ENCODE measurements around the gene ASB18.

ASB18 gene

DNA sequence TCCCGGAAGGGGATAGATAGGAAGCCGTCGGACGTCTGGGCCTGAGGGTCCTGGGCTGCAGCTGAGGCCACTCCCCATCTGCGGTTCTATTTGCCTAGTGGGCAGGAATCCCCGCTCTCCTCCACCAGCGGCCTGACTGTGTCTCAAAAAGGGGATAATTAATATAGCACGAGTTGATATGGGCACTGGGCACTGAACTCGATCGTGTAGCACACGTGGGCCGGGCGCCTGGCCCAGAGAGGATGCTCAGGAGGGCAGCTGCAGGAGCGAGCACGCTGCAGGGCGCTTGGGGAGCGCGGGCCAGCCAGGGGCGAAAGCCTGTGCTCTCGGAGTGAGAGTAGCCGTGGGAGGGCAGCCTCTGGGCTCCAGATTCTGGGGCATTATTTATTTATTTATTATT lies 87.3 kb downstream of the ASB18 start:
- TF ChIP-seq, protein P1, sequence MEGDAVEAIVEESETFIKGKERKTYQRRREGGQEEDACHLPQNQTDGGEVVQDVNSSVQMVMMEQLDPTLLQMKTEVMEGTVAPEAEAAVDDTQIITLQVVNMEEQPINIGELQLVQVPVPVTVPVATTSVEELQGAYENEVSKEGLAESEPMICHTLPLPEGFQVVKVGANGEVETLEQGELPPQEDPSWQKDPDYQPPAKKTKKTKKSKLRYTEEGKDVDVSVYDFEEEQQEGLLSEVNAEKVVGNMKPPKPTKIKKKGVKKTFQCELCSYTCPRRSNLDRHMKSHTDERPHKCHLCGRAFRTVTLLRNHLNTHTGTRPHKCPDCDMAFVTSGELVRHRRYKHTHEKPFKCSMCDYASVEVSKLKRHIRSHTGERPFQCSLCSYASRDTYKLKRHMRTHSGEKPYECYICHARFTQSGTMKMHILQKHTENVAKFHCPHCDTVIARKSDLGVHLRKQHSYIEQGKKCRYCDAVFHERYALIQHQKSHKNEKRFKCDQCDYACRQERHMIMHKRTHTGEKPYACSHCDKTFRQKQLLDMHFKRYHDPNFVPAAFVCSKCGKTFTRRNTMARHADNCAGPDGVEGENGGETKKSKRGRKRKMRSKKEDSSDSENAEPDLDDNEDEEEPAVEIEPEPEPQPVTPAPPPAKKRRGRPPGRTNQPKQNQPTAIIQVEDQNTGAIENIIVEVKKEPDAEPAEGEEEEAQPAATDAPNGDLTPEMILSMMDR (IDR thresholded peaks at IDR 0.05; ENCODE audit: low read depth, low read length, missing control alignments), result no peak
- no peak for DNase-seq (ENCODE audit: low read depth)
- H3K4me3 ChIP-seq (ENCODE audit: low read depth, low read length), result no peak overlapping the region

DNA sequence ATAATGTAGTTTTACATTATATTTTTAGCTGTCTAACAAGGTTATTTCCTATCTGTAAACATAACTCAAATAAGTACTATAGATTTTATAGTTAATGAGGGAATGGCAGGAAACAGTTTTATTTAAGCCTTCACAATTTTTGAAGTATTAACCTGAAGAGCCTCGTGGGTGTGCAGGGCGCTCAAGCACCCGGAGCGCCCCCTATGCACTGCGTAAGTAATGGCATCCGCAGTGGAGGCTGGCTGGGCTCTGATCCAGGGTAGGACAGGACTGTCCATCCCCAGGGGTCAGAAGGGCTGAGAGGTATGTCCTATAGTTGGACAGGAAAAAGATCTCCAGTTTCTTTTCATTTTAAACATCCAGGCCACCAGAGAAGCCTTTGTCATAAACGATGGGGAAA lies 87.8 kb downstream of the ASB18 start:
- no peak overlapping the region for H3K4me3 ChIP-seq (ENCODE audit: low read depth, low read length)

DNA sequence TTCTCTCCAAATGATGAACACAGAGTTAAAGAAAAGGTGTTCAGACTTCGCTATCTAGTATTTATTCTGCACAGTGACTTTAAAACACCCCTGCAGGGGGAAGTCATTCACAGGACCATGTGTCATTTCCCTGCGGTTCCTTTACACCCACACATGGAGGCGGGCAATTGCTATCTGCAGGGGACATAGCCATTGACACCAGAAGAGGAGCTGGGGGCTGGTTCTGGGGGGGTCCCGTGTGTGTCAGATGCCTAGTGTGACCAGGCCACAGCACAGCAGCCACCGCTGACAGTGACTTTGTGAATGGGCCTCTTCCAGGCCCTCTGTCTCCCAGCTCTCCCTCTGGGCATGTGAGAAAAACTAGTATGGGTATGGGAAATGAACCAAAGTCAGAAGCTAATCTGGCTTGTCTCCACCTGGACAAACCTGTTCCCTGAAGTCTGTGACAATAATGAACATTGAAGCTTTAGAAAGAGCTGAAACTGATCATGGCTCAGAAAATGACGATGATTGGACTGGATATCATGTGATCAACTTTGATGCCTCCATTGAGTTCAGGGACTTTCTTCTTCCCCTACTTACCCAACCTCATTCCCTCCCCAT lies 88.6 kb downstream of the ASB18 start:
- no peak for DNase-seq (ENCODE audit: low read depth)
- TF ChIP-seq, protein P1 (IDR thresholded peaks at IDR 0.05; ENCODE audit: low read depth, low read length, missing control alignments), result no peak
- no peak overlapping the region for H3K4me3 ChIP-seq (ENCODE audit: low read depth, low read length)

More for the DNA sequence above, 87.8 kb downstream of the ASB18 start:
- TF ChIP-seq, protein P1 (IDR thresholded peaks at IDR 0.05; ENCODE audit: low read depth, low read length, missing control alignments), result peak; percentile 42
- DNase-seq (ENCODE audit: low read depth), result no peak

DNA sequence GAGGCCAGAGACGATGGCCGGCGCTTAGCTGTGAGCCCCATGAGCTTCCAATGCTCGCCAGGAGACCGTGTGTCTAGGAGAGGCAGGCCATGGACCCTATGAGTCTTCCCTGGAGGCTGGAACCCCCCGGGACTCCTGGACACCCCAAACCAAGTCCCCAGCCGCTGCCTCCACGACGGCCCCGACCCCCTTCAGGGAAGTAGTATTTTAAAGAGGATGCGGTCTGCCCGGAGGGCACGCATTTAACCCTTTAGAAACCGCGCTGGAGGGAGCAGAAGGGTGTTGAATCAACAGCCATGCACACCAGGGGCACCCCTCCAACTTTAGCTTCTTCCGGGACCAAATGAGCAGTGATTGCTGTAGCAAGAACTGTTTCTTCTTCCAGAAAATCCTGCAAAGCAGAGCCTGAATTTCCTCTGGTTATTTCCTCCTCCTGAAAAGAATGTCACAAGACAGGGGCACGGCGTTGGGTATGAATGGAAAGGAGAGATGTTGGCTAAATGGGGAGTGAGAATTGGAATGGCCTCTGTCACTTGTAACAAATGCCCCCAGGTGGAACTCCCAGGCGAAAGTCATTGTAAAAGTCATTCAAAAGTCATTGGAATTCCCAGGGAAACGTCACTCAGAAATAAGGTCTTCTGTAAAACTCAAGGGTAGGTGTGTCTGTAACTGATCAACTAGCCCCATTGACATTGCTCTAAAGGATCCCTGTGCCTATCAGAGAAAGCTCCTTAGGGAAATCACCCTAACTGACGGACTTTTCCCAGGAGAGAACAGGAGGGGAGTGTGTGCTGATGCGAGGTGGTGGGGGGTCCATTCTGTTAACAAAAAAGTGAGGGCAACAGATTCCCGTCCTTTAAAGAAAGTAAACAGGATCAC lies 90.2 kb downstream of the ASB18 start:
- no peak for DNase-seq (ENCODE audit: low read depth)
- H3K4me3 ChIP-seq (ENCODE audit: low read depth, low read length), result no peak overlapping the region
- TF ChIP-seq, protein P1 (IDR thresholded peaks at IDR 0.05; ENCODE audit: low read depth, low read length, missing control alignments), result no peak

DNA sequence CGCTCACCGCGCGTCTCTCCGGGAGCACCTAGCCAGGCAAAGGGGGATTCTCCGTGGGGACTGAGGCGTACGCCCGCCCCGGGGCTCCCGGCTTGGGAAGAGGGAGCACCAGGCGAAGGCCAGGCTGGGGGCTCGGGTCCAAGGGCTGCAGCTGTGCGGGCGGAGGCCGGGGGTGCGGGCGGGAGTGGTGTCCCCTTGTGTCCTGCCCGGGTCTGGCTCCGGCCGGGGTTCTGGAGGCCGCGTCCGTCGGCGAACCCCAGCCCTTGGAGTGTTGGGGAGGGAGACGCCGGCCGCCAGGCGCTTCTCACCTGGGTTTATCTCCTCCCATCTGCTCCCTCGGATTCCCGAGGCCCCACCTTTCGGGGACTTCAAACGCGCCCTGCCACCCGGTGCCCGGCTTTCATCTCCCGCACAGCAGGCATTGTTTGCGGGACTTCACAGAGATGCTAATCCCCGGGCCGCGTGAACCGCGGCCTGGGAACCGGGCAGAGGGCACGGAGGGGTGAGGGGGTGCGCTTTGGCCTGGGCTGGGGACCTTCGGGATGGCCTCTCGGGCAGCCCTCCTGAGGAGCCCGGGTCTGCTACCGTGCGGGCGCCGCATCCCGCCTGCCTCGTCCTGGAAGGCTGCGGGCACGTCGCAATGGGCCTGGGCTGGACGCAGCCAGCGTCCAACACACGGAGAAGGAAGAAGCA lies 91.0 kb downstream of the ASB18 start:
- no peak for DNase-seq (ENCODE audit: low read depth)
- TF ChIP-seq, protein P1 (IDR thresholded peaks at IDR 0.05; ENCODE audit: low read depth, low read length, missing control alignments), result no peak
- H3K4me3 ChIP-seq (ENCODE audit: low read depth, low read length), result no peak overlapping the region

DNA sequence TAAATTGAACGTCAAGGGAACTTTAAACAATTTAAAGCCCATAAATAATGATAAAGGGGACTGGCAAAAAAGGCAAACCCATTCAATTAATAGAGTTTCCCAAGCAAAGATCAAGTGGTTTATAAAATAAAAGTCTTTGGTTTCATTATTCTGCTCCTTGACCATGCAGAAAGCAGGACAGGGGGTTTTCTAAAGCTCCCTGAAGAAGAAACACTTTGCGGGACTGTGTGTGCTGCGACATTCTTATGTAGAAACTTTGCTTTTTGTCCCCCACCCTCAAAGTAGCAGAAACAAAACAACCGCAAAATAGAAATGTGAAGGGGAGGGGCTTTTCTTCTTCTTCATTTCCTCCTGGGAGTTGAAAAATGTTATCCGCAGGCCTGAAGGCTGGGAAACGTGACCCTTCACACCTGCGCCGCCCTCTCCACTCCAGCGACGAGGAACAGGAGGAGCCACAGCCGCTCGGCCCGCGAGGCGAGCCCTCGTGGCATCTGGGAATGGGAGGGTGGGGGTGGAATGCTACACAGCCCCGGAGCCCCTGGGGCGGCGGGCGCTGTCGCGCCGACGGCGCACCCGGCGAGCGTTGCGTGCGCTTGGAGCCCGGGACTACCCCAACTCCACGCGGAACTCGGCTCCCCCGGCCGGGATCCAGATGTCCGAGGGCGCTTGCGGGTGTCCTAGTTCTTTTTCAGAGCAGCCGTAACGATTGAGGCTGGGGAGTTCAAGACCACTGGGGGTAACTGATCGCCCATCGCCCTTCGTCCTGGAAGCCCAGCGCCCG lies 91.8 kb downstream of the ASB18 start:
- DNase-seq (ENCODE audit: low read depth), result no peak
- TF ChIP-seq, protein P1 (IDR thresholded peaks at IDR 0.05; ENCODE audit: low read depth, low read length, missing control alignments), result no peak
- H3K4me3 ChIP-seq (ENCODE audit: low read depth, low read length), result no peak overlapping the region

All from GM12864 (cell line).